GM21529 (cell line): ENCODE results near the gene INO80E.

Source experiments
- ATAC-seq: cut with Tn5 transposase; IDR thresholded peaks from one replicate; pipeline ENCODE4 v1.9.1; 2021; ENCODE audit not compliant: unreplicated experiment

INO80E gene

DNA sequence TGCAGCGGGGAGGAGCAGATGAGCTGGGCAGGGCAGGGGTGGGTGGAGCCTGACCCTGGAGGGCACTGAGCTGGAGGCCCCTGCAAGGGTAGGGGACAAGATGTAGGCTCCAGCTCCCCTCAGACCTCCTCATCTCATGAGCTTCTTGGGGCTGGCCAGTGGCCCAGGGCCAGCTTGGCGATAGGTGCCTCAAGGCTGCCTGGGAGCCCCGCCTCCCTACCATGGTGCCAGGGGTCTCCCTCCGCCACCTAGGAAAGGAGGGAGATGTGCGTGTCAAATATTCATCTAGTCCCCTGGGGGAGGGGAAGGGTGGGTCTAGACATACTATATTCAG lies 4.5 kb upstream of the INO80E start:
- no peak for ATAC-seq

DNA sequence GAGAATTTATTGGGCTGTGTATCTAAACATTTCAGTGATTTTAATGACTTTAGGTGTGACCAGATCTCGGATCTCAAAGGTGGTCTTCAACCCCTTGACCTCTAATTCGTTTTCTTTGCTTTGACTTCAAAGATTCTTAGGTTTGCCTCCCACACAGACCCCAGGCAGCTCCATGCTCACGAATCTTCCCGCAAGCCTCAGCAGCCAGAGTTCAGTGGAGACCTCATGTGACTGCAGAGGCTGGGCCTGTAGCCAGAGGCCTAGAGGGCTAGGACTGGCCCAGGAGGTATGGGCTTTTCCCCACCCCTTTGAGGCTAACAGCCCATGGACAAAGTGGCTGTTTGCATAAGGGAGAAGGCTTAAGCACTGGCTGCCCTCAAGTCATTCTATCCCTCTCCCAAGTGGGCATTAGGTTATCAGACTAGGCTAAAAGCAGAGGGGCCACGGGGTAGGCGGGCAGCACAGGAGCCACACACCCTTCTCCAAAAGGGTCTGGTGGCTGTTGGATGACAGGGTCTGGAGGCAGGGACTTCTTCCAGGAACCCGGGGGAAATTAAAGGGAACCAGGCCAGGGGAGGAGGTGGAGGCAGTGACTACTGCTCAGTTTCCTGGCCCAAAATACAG lies 3.6 kb upstream of the INO80E start:
- ATAC-seq: no peak

DNA sequence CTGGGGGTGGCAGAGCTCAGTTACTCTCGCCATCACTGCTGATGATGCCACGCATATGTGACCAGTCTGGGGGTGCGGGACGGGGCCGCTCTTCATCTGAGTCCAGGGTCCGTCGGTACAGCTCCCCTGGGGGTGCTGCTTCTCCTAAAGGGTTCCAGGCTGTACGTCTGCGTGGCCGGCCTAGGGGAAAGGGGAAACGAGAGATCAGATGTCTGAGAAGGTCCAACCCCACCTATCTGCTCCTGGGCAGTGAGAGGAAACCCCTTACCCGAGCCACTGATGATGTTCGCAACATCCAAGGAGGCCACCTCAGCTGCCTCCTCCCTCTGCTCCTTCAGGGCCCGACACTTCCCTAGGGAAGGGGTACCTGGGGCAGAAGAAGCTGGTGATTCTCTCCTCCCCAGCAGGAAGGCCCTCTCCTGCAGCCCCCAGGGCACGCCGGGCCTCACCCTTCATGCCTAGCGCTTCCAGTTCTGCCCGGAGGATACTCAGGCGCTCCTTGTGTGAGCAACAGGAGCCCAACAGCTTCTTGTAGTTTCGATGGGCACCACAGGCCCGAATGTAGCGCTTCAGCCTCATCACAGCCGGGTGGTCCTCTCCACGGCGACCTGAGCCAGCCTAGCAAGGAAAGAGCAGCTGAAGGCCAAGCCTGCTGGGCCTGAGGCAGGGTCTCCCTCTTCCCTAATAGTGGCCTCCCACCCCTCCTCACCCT lies 2.7 kb upstream of the INO80E start:
- ATAC-seq: no peak

DNA sequence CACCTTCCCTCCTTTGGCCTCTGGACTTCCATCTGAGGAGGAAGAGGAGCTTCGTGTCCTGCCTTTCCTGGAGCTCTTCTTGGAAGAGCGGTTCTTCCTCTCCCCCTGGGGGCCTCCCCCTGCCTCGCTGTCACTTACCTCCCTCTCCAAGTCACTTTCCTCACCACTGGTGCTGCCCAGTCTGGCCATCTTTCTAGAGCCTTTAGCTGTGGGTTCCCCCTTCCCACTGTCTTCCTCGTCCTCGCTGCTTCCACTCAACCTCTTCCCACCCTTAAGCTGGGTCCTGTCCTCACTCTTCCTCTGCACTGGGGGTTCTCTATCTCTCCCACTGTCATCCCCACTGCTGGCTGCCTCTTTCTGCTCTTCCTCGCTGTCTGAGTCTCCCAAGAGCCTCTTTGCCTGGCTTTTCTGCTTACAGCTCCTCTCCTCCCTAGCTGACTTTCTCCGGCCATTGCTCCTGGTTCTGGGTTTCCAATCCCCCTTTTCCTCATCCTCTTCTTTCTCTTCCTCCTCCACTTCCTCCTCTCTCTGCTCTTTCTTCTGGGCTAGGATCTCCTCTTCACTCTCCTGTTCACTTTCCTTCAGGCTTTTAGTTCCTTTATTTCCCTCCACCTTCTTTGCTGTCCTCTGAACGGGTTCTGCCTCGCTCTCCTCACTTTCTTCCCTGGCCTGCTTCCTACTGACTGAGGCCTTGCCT lies 2.0 kb upstream of the INO80E start:
- ATAC-seq: no peak

DNA sequence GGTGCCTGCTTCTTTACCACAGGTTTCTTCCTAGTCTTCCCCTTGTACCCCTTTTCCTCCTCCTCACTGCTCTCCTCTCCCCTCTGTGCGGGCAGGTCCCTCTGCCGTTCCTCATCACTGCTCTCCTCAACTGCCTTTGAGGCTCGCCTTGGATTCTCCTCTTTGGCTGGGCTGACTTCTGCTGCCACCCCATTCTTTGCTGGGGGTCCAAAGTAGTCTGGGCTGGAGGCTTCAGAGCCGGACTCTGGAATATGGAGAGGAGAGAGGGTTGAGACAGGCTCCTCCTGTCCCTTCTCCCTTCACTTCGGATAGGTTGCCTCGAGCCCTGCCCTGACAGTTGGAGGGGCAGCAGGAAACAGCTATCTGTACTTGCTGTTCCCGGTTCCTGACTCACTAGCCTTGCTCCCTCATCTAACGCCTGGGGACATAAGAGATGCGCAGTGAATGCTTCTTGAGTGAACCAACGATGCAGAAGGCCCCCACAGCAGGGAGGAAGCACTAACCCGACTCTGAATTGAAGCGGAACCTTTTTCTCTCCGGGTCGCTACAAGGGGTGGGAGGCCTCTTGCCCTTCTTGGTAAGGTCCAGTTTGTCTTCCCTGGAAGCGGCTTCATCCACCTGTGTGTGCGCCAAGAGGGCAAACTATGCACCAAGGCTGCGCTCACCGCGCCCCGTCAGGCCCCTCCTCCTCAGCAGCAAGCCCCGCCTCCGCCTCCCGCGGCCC lies 1.3 kb upstream of the INO80E start:
- peak; percentile 21 for ATAC-seq

DNA sequence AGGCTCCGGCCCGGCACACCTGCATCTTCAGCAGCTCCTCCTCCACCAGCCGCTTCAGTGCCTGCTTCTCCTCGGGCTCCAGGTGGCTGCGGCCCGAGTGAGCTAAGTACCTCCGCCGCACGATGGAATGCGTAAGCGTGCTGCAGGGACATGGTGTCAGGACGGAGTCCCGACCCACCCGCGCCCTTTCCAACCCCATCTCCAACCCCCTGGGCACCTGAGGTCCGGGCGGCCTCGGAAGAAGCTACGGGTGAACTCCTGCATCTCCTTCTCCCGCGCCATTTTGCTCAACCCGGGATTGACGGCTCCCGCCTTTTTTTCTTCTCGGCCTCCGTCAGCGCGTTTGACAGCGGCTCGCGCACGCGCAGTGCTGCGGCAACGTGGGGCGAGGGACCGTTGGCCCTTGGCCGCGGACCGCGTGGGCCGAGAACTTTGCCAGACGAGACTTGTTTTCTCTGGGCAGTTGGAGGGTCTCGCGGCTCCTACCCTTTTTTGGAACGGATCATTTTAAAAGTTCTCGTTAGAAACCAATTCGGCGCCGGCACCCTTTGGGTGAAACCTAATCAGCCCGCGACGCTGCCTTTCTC lies 624 bp upstream of the INO80E start, which contains the start of gene HIRIP3:
Gene HIRIP3 (minus strand): TSS at position 294 of the 587 bp plus-strand sequence. CDS start 12 bp downstream, at position 282.
- peak; percentile 54 for ATAC-seq

DNA sequence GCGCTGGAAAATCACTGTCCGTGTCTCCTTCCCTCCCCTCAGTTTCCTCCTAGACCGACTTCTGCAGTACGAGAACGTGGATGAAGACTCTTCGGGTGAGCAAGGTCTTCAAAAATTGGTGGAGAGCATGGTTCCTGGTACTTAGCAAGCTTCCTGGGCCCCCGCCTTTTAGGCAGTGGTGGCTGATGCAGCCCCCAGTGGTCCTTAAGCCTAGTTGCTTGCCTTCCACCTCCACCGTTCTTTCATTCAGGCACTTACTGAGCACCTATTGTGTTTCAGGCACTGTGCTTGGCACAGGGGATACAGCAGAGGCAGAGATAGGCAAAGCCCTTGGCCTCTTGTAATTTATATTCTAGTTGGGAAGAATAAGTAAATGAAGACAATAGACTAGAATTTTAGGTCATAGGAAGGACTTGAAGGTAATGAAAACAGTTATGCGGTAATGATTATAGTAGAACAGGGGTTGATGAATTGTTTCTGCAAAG lies 767 bp downstream of the INO80E start:
- no peak for ATAC-seq

DNA sequence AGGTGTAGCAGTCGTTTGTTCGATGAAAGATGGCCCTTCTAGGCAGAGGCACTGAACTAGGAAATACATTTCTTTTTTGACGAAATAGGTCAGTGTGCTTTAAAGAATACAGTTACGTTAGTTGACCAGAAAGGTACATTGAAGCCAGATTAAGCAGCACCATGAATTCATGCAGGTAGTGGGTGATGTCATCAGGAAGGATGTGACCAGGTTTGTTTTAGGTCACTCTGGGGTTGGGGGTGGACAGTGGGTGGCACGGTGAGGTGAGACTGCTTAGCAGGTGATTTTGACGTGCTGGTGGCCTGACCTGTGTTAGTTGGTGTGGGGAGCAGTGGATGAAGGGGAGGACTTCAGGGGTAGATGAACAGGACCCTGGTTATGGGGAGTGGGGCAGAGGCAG lies 3.6 kb downstream of the INO80E start:
- no peak for ATAC-seq

DNA sequence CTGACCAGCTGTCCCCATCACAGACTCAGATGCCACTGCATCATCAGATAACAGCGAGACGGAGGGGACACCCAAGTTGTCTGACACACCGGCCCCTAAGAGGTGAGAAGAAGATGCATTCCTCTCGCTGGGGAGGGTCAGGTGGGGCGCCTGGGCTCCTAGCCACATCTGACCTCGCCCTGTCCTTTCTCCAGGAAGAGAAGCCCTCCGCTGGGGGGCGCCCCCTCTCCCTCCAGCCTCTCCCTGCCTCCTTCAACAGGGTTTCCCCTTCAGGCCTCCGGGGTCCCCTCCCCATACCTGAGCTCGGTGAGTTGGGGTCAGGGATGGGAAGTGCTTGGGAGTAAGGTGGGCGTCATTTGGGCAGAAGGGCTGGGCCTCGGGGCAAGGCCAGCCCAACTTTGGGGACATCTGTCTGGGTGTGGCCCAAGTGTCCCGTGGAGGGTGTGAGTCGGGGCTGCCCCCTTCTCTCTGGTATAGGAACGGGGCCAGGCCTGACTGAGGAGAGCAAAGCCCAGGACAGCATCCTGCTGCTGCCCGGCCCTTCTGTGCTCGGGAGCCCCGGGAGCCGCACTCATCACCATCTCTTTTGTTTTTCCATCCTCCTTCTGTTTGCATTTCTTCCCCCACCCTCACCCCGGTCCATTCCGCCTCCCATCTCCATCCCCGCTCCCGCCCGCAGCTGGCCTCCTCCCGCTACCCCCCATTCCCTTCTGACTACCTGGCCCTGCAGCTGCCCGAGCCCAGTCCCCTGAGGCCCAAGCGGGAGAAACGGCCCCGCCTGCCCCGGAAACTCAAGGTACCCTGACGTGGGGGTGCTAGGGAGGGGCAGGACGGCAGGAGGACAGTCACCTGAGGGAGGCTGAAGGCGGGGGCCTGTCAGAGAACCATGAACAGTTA lies 4.9 kb downstream of the INO80E start:
- ATAC-seq: no peak

DNA sequence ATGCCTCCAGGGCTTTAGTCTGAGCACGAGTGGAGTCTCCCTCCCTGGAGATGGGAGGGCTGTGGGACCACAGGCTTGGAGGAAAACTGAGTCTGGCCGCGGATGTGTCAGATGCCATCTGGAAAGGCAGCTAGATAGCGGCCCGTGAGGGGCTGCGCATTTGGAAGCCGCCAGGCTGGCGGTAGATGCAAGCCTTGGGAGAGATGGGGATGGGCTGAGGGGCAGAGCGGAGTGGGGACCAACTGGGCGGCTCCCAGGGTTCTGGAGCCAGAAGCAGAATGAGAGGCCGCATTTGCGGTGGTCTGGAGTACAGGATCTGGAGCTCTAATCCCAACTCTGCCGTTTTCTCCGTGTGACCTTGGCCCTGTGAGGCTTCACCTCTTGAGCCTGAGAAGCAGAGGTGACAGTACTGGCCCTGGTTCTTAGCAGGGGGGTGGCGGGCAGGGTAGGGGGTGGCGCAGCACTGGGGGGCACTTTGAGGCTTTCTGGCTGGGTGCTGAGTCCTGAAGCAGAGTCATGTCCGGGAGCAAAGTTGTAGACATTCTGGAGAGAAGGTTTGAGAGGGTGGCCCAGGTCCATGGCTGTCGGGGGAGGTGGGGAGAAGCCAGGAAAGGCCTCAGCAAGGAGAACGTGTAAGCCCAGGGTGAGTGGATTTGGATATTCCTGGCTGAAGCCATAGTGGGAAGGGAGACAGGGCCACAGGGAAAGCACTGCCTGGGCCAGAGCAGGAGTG lies 6.7 kb downstream of the INO80E start:
- no peak for ATAC-seq

DNA sequence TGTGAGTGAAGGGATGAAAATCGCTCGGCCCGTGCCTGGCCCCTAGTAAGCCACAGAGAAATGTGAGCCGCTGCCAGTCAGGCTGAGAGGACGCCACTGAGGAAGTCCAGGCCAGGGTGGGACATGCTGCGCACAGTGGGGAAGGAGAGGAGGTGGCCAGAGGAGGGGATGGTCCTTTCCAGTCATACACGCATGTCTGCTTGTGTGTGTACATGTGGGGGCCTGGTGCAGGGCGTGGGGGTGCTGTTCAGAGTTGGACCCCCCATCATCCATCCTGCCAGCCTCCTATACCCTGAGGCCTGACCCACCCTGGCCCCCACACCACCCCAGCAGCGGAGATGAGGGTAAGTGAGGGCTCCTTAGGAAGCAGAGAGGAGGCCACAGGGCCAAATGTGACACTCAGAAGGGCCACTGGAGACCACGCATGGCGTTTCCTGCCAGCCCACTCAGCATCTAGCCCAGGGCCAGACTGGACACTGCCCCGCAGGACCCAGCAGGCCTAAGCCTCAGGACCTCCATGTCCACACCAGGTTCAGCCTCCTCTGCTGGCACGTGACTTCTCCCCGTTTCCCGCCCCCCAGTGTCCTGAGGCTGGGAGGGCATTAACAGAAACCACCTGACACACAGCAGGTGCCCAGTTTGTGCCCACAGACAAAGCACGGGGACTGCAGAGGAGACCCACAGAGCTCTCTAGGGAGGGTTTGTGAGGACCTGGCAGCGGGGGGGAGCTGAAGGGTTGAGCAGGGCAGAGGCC lies 7.8 kb downstream of the INO80E start:
- ATAC-seq: no peak

DNA sequence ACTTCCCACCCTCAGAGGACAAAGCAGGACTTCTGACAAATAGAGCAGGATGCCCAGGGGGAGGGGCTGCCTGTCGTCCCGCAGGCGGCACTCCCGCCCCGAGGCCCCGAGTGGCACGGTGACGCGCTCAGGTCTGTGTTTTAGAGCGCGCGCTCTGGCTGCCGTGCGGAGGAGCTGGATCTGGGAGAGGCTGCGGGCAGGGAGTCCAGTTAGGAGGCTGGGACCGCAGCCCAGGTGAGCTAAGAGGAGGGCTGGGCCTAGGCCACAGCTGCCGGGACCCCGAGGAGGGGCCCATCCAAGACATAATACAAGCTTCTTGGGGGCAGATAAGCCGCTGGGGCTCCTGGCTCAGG lies 8.4 kb downstream of the INO80E start:
- ATAC-seq: no peak

DNA sequence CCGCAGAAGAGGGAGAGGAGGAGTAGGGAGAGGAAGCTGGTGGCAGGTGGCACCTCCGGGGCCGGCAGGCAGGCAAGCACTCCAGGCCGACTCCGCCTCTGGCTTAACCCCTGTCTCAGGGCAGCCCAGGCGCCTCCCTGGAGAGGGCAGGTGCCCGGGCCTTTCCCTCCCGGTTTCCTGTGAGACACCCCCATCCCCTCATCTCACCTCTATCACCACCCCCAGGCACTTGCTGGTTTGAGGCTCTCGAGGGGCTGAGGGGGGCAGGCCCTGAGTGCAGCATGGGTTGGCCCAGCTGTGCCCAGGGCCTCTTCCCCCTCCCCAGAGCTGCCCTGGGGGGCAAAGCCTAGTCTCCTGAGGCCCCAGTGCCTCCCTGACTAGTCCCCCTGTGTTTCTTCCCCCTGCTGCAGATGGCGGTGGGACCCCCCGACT lies 8.8 kb downstream of the INO80E start:
- no peak for ATAC-seq

DNA sequence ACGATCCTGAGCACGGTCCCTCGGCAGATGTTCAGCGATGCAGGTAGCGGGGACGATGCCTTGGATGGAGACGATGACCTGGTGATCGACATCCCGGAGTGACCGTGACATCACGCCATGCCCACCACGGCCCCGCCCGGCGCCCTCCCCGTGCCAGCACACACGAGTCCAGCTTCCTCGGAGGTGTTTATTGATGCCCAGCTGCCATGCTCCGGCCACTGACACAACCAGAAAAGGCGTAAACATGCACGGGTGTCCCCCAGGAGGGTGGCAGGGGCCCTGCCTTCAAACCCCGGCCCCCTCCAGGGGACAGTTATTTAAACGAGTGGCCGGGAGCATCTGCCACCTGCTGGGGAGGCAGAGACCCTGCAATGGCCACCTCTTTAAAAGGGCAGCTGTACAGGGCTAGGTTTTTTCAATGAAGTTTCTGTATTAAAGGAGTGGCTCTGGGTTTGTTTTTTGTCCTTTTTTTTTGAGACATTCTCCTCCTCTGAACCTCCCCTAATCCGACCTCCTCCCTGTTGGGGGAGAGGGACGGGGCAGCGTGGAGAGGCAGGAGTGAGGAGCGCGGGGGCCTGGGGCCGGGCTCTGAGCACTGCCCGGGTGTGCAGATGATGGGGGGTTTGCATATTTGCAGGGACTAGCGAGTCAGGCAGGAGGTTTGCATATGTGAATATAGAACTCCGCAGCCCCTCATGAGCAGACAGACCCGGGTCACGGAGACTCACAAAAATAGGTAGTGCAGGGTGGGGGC lies 9.5 kb downstream of the INO80E start:
- no peak for ATAC-seq

DNA sequence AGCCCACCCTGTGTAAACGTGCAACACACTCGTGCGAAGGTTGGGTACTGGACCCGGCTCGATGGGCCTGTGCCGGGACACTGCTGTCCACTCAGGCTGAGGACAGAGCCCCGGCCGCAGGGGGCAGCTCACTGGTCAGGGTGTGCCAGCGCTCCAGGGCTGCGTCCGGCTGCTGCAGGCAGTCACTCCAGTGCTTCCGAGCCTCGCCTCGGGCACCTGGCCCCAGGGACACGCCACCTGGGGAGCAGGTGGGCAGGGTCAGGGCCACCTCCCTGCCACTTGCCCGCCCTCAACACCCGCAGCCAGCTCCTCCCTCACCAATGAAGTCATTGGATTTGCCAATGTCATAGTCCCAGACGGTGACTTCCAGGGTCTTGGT lies 10.0 kb downstream of the INO80E start:
- no peak for ATAC-seq

DNA sequence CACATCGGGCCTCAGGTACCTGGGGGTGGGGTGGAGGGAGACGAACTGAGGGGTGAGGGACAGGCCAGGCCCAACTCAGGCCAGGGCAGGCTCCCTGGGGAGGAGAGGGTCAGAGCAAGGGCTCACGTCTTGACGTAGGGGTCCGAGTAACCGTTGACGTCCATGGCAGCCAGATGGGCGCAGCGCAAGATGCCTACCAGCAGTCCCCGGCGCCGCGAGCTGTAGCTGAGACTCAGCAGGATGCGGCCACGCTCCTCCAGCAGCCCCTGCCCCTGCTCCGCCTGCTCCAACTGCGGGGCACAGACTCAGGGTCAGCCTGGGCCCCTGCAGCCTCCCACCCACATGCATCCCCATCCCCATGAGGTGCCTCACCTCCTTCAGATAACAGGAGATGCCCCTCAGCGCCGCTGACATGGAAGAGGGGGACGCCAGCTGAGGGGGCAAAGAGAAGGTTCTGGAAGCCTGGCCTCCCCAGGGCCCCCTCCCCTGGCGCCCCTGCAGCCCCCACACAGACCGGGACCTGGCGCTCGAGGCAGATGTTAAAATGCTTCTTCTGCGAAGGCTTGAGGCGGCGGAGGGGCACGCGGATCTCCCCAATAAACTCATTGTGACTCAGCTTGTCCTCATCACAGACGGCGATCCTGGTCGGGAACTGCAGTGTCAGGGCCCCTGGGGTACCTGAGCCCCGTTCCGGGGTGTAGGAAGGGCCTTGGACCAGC lies 10.8 kb downstream of the INO80E start:
- no peak for ATAC-seq

DNA sequence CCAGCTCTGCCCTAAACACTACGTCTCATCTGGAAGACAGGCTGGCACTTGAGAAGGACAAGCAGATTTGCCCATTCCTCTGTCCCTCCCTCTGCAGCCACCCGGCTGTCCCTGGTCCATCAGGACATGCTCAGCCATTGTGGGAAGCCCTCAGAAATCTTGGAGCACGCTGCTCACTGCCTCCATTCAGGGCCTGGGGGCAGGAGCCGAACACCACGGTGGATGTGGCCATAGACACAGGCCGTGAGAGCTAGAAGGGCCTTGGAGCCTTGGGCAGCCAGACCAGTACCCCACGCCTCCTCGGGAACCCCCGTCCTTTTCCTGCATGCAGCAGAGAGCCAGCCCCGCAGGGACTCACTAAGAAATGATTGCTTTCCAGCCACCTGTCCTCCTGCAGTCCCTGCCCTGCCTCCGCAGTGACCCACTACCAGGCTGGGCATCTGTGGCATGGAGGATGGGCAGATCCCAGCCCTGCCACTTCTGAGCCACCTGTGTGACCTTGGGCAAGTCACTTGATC lies 11.4 kb downstream of the INO80E start:
- no peak for ATAC-seq
